Right renal cortex interstitium (tissue), 3 donors: ENCODE measurements around the gene PCDHA5. TPM values are rescaled to one million over a fixed set of nuclear protein-coding genes. Genes with fewer than 3 reads are reported as not detected.

Experiments used
- DNase-seq, 3 donors: peaks; one replicate each; pipeline ENCODE4 v3.0.0-alpha.2; 2013; ENCODE audit warnings: low read depth in 3 of 3, low spot score in 2 of 3
- polyA plus RNA-seq, 3 donors: library from polyadenylated mRNA; unstranded; fragments of 120-200 nt; gene quantifications; one replicate each; pipeline ENCODE4 v1.2.1, GENCODE V29; 2013; ENCODE audit not compliant: insufficient read length in 3 of 3

PCDHA5 gene
- polyA plus RNA-seq, 3 donors: 0.04 to 0.12 (median 0.08) TPM

- no peak for DNase-seq
These were observed 36.0 kb downstream of the PCDHA5 start for GRCh38 chr5:140857177-140857986.

GRCh38 chr5:140857987-140858240 lies 36.5 kb downstream of the PCDHA5 start:
- no peak for DNase-seq

- no peak for DNase-seq
These were observed 41.3 kb downstream of the PCDHA5 start for GRCh38 chr5:140862441-140863295.

DNA sequence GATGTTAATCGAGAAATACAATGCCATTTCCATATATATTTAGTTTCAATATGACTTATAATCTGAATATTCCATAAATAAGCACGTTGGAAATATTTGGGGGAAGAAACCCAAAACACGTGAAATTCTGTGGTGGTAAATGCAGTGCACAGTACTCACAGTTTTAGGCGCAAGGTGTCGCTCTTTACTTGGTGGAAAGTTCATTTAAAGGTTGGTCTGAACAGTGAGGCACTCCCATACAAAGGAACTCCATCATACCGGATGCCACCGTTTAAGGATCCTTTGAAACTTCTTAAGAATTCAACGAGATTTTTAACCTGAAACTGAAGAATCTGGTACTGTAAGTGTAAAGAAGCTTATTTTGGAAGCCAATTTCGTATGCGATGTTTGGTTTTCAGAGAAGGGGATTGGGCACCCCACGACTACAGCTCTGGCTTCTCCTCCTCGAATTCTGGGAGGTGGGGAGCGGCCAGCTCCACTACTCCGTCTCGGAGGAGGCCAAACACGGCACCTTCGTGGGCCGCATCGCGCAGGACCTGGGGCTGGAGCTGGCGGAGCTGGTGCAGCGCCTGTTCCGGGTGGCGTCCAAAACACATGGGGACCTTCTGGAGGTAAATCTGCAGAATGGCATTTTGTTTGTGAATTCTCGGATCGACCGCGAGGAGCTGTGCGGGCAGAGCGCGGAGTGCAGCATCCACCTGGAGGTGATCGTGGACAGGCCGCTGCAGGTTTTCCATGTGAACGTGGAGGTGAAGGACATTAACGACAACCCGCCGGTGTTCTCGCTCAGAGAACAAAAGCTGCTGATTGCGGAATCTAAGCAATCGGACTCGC lies 47.5 kb downstream of the PCDHA5 start, which contains the start of gene PCDHA11:
Gene PCDHA11, plus strand, starts transcription at position 237 of the 834 bp plus-strand sequence. Its CDS starts 147 bp downstream, at position 384.
- DNase-seq: no peak

DNA sequence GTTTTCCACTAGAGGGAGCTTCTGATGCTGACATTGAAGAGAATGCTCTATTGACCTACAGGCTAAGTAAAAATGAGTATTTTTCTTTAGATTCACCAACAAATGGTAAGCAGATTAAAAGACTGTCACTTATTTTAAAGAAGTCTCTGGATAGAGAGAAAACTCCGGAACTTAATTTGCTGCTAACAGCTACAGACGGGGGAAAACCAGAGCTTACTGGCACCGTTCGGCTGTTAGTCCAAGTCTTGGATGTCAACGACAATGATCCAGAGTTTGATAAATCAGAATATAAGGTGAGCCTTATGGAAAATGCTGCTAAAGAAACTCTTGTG lies 48.1 kb downstream of the PCDHA5 start:
- DNase-seq: no peak

GRCh38 chr5:140870221-140871201 lies 49.1 kb downstream of the PCDHA5 start:
- no peak for DNase-seq

Other genes with a start within 250 kb of the PCDHA5 start
- gene CD14, start 188.4 kb upstream of the PCDHA5 start, polyA plus RNA-seq: 1 to 10 TPM; 5.6 to 7.6 (median 7.5) TPM
- 10 to 100 TPM; 15.4 to 16.9 (median 16.6) TPM for gene TMCO6, start 182.2 kb upstream of the PCDHA5 start, polyA plus RNA-seq
- gene NDUFA2, start 174.0 kb upstream of the PCDHA5 start, polyA plus RNA-seq: 10 to 100 TPM; 66.7 to 84.4 (median 75.4) TPM
- gene IK, start 173.8 kb upstream of the PCDHA5 start, polyA plus RNA-seq: 100 to 1,000 TPM; 180 to 194 (median 192) TPM
- gene WDR55, start 156.7 kb upstream of the PCDHA5 start, polyA plus RNA-seq: 10 to 100 TPM; 12.8 to 13.7 (median 13.2) TPM
- gene DND1, start 148.0 kb upstream of the PCDHA5 start, polyA plus RNA-seq: not detected
- 10 to 100 TPM; 67.2 to 71.7 (median 71.1) TPM for gene HARS1, start 130.2 kb upstream of the PCDHA5 start, polyA plus RNA-seq
- 10 to 100 TPM; 43.1 to 47.5 (median 45.4) TPM for gene HARS2, start 130.2 kb upstream of the PCDHA5 start, polyA plus RNA-seq
- gene ZMAT2, start 121.2 kb upstream of the PCDHA5 start, polyA plus RNA-seq: 100 to 1,000 TPM; 147 to 162 (median 157) TPM
- gene PCDHA1, start 35.5 kb upstream of the PCDHA5 start, polyA plus RNA-seq: under 1 TPM in 2 of 3 donors, not detected in 1; 0.06 to 0.08 TPM
- gene PCDHA2, start 26.8 kb upstream of the PCDHA5 start, polyA plus RNA-seq: under 1 TPM; 0.23 to 0.40 (median 0.35) TPM
- under 1 TPM; 0.22 to 0.65 (median 0.45) TPM for gene PCDHA3, start 20.6 kb upstream of the PCDHA5 start, polyA plus RNA-seq
- gene PCDHA4, start 14.5 kb upstream of the PCDHA5 start, polyA plus RNA-seq: 1 to 10 TPM in 2 of 3 donors, under 1 TPM in 1; 0.86 to 1.3 (median 1.3) TPM
- gene PCDHA6, start 6.3 kb downstream of the PCDHA5 start, polyA plus RNA-seq: under 1 TPM; 0.33 to 0.47 (median 0.44) TPM
- under 1 TPM; 0.20 to 0.47 (median 0.22) TPM for gene PCDHA7, start 12.7 kb downstream of the PCDHA5 start, polyA plus RNA-seq
- gene PCDHA8, start 19.6 kb downstream of the PCDHA5 start, polyA plus RNA-seq: under 1 TPM in 2 of 3 donors, not detected in 1; 0.06 TPM
- under 1 TPM in 1 of 3 donors, not detected in 2; 0.03 TPM for gene PCDHA9, start 26.8 kb downstream of the PCDHA5 start, polyA plus RNA-seq
- 1 to 10 TPM in 1 of 3 donors, under 1 TPM in 2; 0.51 to 2.1 (median 0.62) TPM for gene PCDHA10, start 34.3 kb downstream of the PCDHA5 start, polyA plus RNA-seq
- gene PCDHA11, start 47.3 kb downstream of the PCDHA5 start, polyA plus RNA-seq: under 1 TPM; 0.16 to 0.76 (median 0.19) TPM
- under 1 TPM; 0.06 to 0.14 (median 0.08) TPM for gene PCDHA12, start 53.7 kb downstream of the PCDHA5 start, polyA plus RNA-seq
- under 1 TPM in 1 of 3 donors, not detected in 2; 0.08 TPM for gene PCDHA13, start 60.5 kb downstream of the PCDHA5 start, polyA plus RNA-seq
- under 1 TPM; 0.04 to 0.10 (median 0.04) TPM for gene PCDHAC1, start 104.7 kb downstream of the PCDHA5 start, polyA plus RNA-seq
- under 1 TPM; 0.36 to 0.65 (median 0.61) TPM for gene PCDHAC2, start 144.9 kb downstream of the PCDHA5 start, polyA plus RNA-seq
- gene PCDHB1, start 229.8 kb downstream of the PCDHA5 start, polyA plus RNA-seq: under 1 TPM; 0.06 to 0.08 (median 0.08) TPM